Erythroblast (primary cell): Measurements from ENCODE around the gene ADD1.

Experiments
- GATA1 ChIP-seq: IDR thresholded peaks from 2 replicates; pipeline ENCODE4 v1.6.1; 2011; ENCODE audit warnings: low read depth, mild to moderate bottlenecking, control low read depth, low read length, moderate library complexity
- POLR2A ChIP-seq: IDR thresholded peaks from 2 replicates; pipeline ENCODE4 v1.6.1; 2011; ENCODE audit warnings: mild to moderate bottlenecking, low read length

GRCh38 chr4:2873329-2873728 lies 29.7 kb downstream of the ADD1 start:
- TF ChIP-seq POLR2A, result no peak
- TF ChIP-seq GATA1, result no peak
